Endothelial cell (in vitro differentiated cells): ENCODE data around the gene KPNA3. TPM values are rescaled to one million over a fixed set of nuclear protein-coding genes. Genes with fewer than 3 reads are reported as not detected.
"Not testable (repeated sequence)": the region's sequence is repeated elsewhere in the genome, so short reads cannot be mapped to it uniquely, and the experiment has no call there.

Experiments used
- DNase-seq: peaks from one replicate; pipeline ENCODE4 v3.0.0; 2021; ENCODE audit warnings: low spot score
- H3K27ac Mint-ChIP-seq: one replicate; pipeline ENCODE4 v1.8.0; 2021; ENCODE audit warnings: mixed read lengths, inconsistent platforms; ENCODE audit not compliant: unreplicated experiment
- H3K27me3 Mint-ChIP-seq: one replicate; pipeline ENCODE4 v1.8.0; 2021; ENCODE audit warnings: mild to moderate bottlenecking, moderate library complexity, mixed read lengths, inconsistent platforms; ENCODE audit not compliant: unreplicated experiment
- H3K36me3 Mint-ChIP-seq: one replicate; pipeline ENCODE4 v1.8.0; 2021; ENCODE audit warnings: mild to moderate bottlenecking, low read depth, mixed read lengths, inconsistent platforms; ENCODE audit not compliant: unreplicated experiment
- H3K4me1 Mint-ChIP-seq: one replicate; pipeline ENCODE4 v1.8.0; 2021; ENCODE audit warnings: mild to moderate bottlenecking, mixed read lengths, inconsistent platforms; ENCODE audit not compliant: unreplicated experiment
- H3K4me3 Mint-ChIP-seq: one replicate; pipeline ENCODE4 v1.8.0; 2021; ENCODE audit warnings: mild to moderate bottlenecking, mixed read lengths, inconsistent platforms; ENCODE audit not compliant: unreplicated experiment
- H3K9me3 Mint-ChIP-seq: one replicate; pipeline ENCODE4 v1.8.0; 2021; ENCODE audit warnings: mixed read lengths, inconsistent platforms; ENCODE audit not compliant: unreplicated experiment
- CTCF ChIP-seq: fragments of 200-600 bp; sonication (generic); IDR thresholded peaks from one replicate; pipeline ENCODE4 v1.5.0; 2021; ENCODE audit warnings: antibody characterized with exemption; ENCODE audit not compliant: unreplicated experiment
- total RNA-seq: library from RNA; stranded (reverse); fragmentation: NEBNext Ultra II Directional; extraction: Animal tissue kit (Norgen Biotek cat#: 25700); gene quantifications from one replicate; pipeline ENCODE4 v1.2.1, GENCODE V29; 2021; ENCODE audit not compliant: unreplicated experiment

The KPNA3 gene
- total RNA-seq, 1 donor from 2014 or later = 50.3 TPM

- DNase-seq = no peak
- no peak for TF ChIP-seq CTCF
- Mint-ChIP-seq H3K27ac (no peak overlapping the region), H3K4me1 (peaks cover 13% of the 10 kb centered on the region), H3K36me3 (no peaks in the 10 kb centered on the region), H3K9me3 (no peaks in the 10 kb centered on the region), H3K4me3 (no peak overlapping the region), H3K27me3 (no peaks in the 10 kb centered on the region)
These were observed 14.5 kb downstream of the KPNA3 start for GRCh38 chr13:49777746-49778614.

- TF ChIP-seq CTCF = no peak
- no peak for DNase-seq
- Mint-ChIP-seq H3K4me1 (peaks cover 13% of the 10 kb centered on the region), H3K27me3 (no peaks in the 10 kb centered on the region), H3K27ac (no peak overlapping the region), H3K4me3 (no peak overlapping the region), H3K36me3 (no peaks in the 10 kb centered on the region), H3K9me3 (no peaks in the 10 kb centered on the region)
These were observed 15.6 kb downstream of the KPNA3 start for GRCh38 chr13:49776871-49777270.

GRCh38 chr13:49774376-49775005 lies 18.0 kb downstream of the KPNA3 start:
- Mint-ChIP-seq H3K27ac (no peak overlapping the region), H3K9me3 (no peaks in the 10 kb centered on the region), H3K4me1 (peaks cover 3% of the 10 kb centered on the region), H3K27me3 (no peaks in the 10 kb centered on the region), H3K4me3 (no peak overlapping the region), H3K36me3 (no peaks in the 10 kb centered on the region)
- DNase-seq = no peak
- no peak for TF ChIP-seq CTCF

GRCh38 chr13:49772828-49773227 lies 19.7 kb downstream of the KPNA3 start:
- no peaks in the 10 kb centered on the region for H3K9me3 Mint-ChIP-seq
- no peak for DNase-seq
- no peaks in the 10 kb centered on the region for H3K36me3 Mint-ChIP-seq
- peaks cover 2% of the 10 kb centered on the region for H3K4me1 Mint-ChIP-seq
- no peaks in the 10 kb centered on the region for H3K27me3 Mint-ChIP-seq
- no peak for TF ChIP-seq CTCF
- no peak overlapping the region for H3K27ac Mint-ChIP-seq
- no peak overlapping the region for H3K4me3 Mint-ChIP-seq

- peaks cover 39% of the 10 kb centered on the region for H3K36me3 Mint-ChIP-seq
- DNase-seq, H3K27ac Mint-ChIP-seq, H3K27me3 Mint-ChIP-seq, H3K4me3 Mint-ChIP-seq, H3K4me1 Mint-ChIP-seq, H3K9me3 Mint-ChIP-seq: not testable (repeated sequence)
These were observed 30.7 kb downstream of the KPNA3 start for GRCh38 chr13:49761811-49762210.
